IMR-90 (cell line): Measurements from ENCODE around the gene KYNU. TPM values are rescaled to one million over a fixed set of nuclear protein-coding genes. Genes with fewer than 3 reads are reported as not detected.

Source experiments
- ATAC-seq: fragments of 200-7000 bp; cut with Tn5 transposase; 2 replicates; pipeline ENCODE4 v1.9.1; 2020; ENCODE audit warnings: low read depth, mild to moderate bottlenecking, moderate library complexity
- BruUV-seq: library from RNA; stranded (reverse); fragments of 400-500 nt; replicated peaks from 2 replicates; lab custom pipeline; 2021; lab: Mats Ljungman, UMichigan
- CTCF ChIA-PET: fragments of 300-600 bp; formaldehyde crosslinking; extraction: SDS; loops from one replicate; lab custom pipeline; 2021; ENCODE audit warnings: antibody characterized with exemption; lab: Yijun Ruan, JAX
- POLR2A ChIA-PET: fragments of 300-600 bp; sonication (Branson Sonifier 250); formaldehyde crosslinking; loops from one replicate; lab custom pipeline; 2022; ENCODE audit warnings: antibody characterized with exemption; ENCODE audit not compliant: unreplicated experiment; lab: Charles Lee
- DNase-seq: peaks from one replicate; pipeline ENCODE4 v3.0.0; 2013
- H2AFZ ChIP-seq: replicated peaks from 2 replicates; pipeline ENCODE3; 2013; ENCODE audit warnings: low read length, mild to moderate bottlenecking; ENCODE audit not compliant: poor library complexity
- H2AK5ac ChIP-seq: 2 replicates; pipeline ENCODE4 v1.6.1; 2013; ENCODE audit warnings: low read depth, low read length, inconsistent platforms
- H2AK9ac ChIP-seq: replicated peaks from 2 replicates; pipeline ENCODE3; 2013; ENCODE audit warnings: mild to moderate bottlenecking, low read depth, low read length, moderate library complexity; ENCODE audit not compliant: poor library complexity
- H2BK120ac ChIP-seq: 2 replicates; pipeline ENCODE4 v1.6.1; 2013; ENCODE audit warnings: low read depth, low read length, inconsistent platforms
- H2BK15ac ChIP-seq: 3 replicates; pipeline ENCODE4 v1.6.1; 2013; ENCODE audit warnings: low read depth, low read length, inconsistent platforms
- H2BK20ac ChIP-seq: 2 replicates; pipeline ENCODE4 v1.6.1; 2013; ENCODE audit warnings: low read depth, mild to moderate bottlenecking, inconsistent platforms, low read length, moderate library complexity
- H2BK5ac ChIP-seq: 2 replicates; pipeline ENCODE4 v1.6.1; 2013; ENCODE audit warnings: mild to moderate bottlenecking, low read depth, low read length, inconsistent platforms; ENCODE audit not compliant: poor library complexity, severe bottlenecking
- H3K14ac ChIP-seq: replicated peaks from 2 replicates; pipeline ENCODE4 v1.6.1; 2013; ENCODE audit warnings: low read depth, low read length, inconsistent platforms
- H3K18ac ChIP-seq: 2 replicates; pipeline ENCODE4 v1.6.1; 2013; ENCODE audit warnings: low read depth, low read length, control low read depth
- H3K23ac ChIP-seq: 2 replicates; pipeline ENCODE4 v1.6.1; 2013; ENCODE audit warnings: low read depth, low read length, inconsistent platforms
- H3K27ac ChIP-seq: 2 replicates; pipeline ENCODE4 v1.5.1; 2013; ENCODE audit warnings: mild to moderate bottlenecking, control low read depth, low read length; ENCODE audit not compliant: insufficient read depth
- H3K27me3 ChIP-seq: 2 replicates; pipeline ENCODE4 v1.6.1; 2013; ENCODE audit warnings: low read length; ENCODE audit not compliant: control insufficient read depth, insufficient read depth
- H3K36me3 ChIP-seq: 2 replicates; pipeline ENCODE4 v1.6.1; 2013; ENCODE audit warnings: low read length, mixed read lengths; ENCODE audit not compliant: control insufficient read depth, insufficient read depth
- H3K4ac ChIP-seq: 2 replicates; pipeline ENCODE4 v1.6.1; 2013; ENCODE audit warnings: low read depth, low read length, inconsistent platforms
- H3K4me1 ChIP-seq: 2 replicates; pipeline ENCODE4 v1.6.1; 2013; ENCODE audit warnings: low read length, mixed read lengths; ENCODE audit not compliant: control insufficient read depth, insufficient read depth
- H3K4me2 ChIP-seq: 2 replicates; pipeline ENCODE4 v1.6.1; 2013; ENCODE audit warnings: low read depth, mild to moderate bottlenecking, control low read depth, low read length, moderate library complexity
- H3K4me3 ChIP-seq: 2 replicates; pipeline ENCODE4 v1.5.1; 2013; ENCODE audit warnings: low read depth, mild to moderate bottlenecking, control low read depth, low read length, moderate library complexity; ENCODE audit not compliant: insufficient read depth
- H3K56ac ChIP-seq: 2 replicates; pipeline ENCODE4 v1.6.1; 2013; ENCODE audit warnings: low read length, inconsistent platforms; ENCODE audit not compliant: insufficient read depth; ENCODE audit errors: extremely low read depth
- H3K79me1 ChIP-seq, 2 experiments: 2 replicates each; pipeline ENCODE4 v1.6.1; 2013; ENCODE audit warnings: low read length in 2 of 2, inconsistent platforms in 1 of 2, low read depth in 1 of 2
- H3K9ac ChIP-seq: 2 replicates; pipeline ENCODE4 v1.6.1; 2013; ENCODE audit warnings: low read depth, low read length, control low read depth
- H3K9me1 ChIP-seq: 2 replicates; pipeline ENCODE4 v1.6.1; 2013; ENCODE audit warnings: low read length, inconsistent platforms; ENCODE audit not compliant: insufficient read depth
- H3K9me3 ChIP-seq: 2 replicates; pipeline ENCODE4 v1.6.1; 2013; ENCODE audit warnings: low read length; ENCODE audit not compliant: control insufficient read depth, insufficient read depth
- H4K20me1 ChIP-seq: 2 replicates; pipeline ENCODE4 v1.6.1; 2013; ENCODE audit warnings: low read length, inconsistent platforms; ENCODE audit not compliant: insufficient read depth
- H4K5ac ChIP-seq: 2 replicates; pipeline ENCODE4 v1.6.1; 2013; ENCODE audit warnings: mild to moderate bottlenecking, low read depth, low read length, control low read depth
- H4K8ac ChIP-seq, 2 experiments: 2 replicates each; pipeline ENCODE4 v1.6.1; 2013; ENCODE audit warnings: low read depth in 2 of 2, low read length in 2 of 2, control low read depth in 1 of 2, inconsistent platforms in 1 of 2
- H4K91ac ChIP-seq: 2 replicates; pipeline ENCODE4 v1.6.1; 2013; ENCODE audit warnings: low read depth, low read length, inconsistent platforms; ENCODE audit not compliant: insufficient read depth
- CEBPB ChIP-seq: IDR thresholded peaks from 2 replicates; pipeline ENCODE4 v1.6.1; 2012; ENCODE audit warnings: low read depth, low read length, improper control_type of control experiment
- CTCF ChIP-seq: conservative IDR thresholded peaks from 2 replicates; pipeline ENCODE4 v1.5.1; 2012; ENCODE audit warnings: mild to moderate bottlenecking, low read depth, low read length, improper control_type of control experiment
- ELK1 ChIP-seq: fragments of 150-350 bp; IDR thresholded peaks from 2 replicates; pipeline ENCODE4 v1.6.1; 2016; ENCODE audit warnings: low read depth, mild to moderate bottlenecking, low read length, moderate library complexity, borderline replicate concordance
- MAZ ChIP-seq: IDR thresholded peaks from 2 replicates; pipeline ENCODE4 v1.6.1; 2012; ENCODE audit warnings: low read depth, mild to moderate bottlenecking, low read length, improper control_type of control experiment, moderate library complexity, borderline replicate concordance
- MXI1 ChIP-seq: IDR thresholded peaks from 2 replicates; pipeline ENCODE4 v1.6.1; 2012; ENCODE audit warnings: low read depth, mild to moderate bottlenecking, low read length, moderate library complexity, borderline replicate concordance
- NFE2L2 ChIP-seq: fragments of 150-350 bp; IDR thresholded peaks from 2 replicates; pipeline ENCODE4 v1.6.1; 2016; ENCODE audit warnings: low read depth, mild to moderate bottlenecking, low read length
- POLR2A ChIP-seq: IDR thresholded peaks from 2 replicates; pipeline ENCODE4 v1.6.1; 2012; ENCODE audit warnings: mild to moderate bottlenecking, low read depth, low read length
- RCOR1 ChIP-seq: IDR thresholded peaks from 2 replicates; pipeline ENCODE4 v1.6.1; 2012; ENCODE audit warnings: mild to moderate bottlenecking, low read length, improper control_type of control experiment; ENCODE audit not compliant: insufficient replicate concordance
- SMC3 ChIP-seq: fragments of 150-350 bp; IDR thresholded peaks from 2 replicates; pipeline ENCODE4 v1.6.1; 2016; ENCODE audit warnings: low read depth, mild to moderate bottlenecking, antibody characterized with exemption, low read length, moderate library complexity
- WGBS, 2 experiments: methylation state at CpG; one replicate each; pipeline versions ENCODE4 v1.1.5 to v1.1.7; 2013; ENCODE audit warnings: missing lambda C conversion rate in 2 of 2; ENCODE audit not compliant: insufficient read length in 1 of 2; ENCODE audit errors: extremely low coverage in 2 of 2; 5-methylcytosine and 5-hydroxymethylcytosine counted together
- dilution Hi-C: fragments of 300-500 bp; cut with HindIII; formaldehyde crosslinking; loops from one replicate; pipeline ENCODE4 v1.14.3; 2018; ENCODE audit warnings: low sequenced_read_pairs; ENCODE audit not compliant: unreplicated experiment
- in situ Hi-C: fragments of 300-500 bp; cut with MboI; formaldehyde crosslinking; loops from 3 replicates; pipeline ENCODE4 v1.14.3; 2019; ENCODE audit warnings: low sequenced_read_pairs, inconsistent platforms, mixed read lengths
- intact Hi-C: fragments of 100-400 bp; cut with micrococcal nuclease; formaldehyde crosslinking; loops from 2 replicates; pipeline ENCODE4 v1.10.0; 2022
- polyA plus RNA-seq, 3 experiments: library from polyadenylated mRNA; depleted of rRNA; stranded (reverse); fragments of >200 nt; gene quantifications; 2 replicates each; pipeline ENCODE4 v1.2.3, GENCODE V29; 2012; ENCODE audit warnings: low replicate concordance in 1 of 3
- total RNA-seq: library from RNA; depleted of rRNA; stranded (reverse); fragments of >200 nt; gene quantifications from 2 replicates; pipeline ENCODE4 v1.2.3, GENCODE V29; 2012

KYNU gene
- total and polyA plus RNA-seq, 2 of the 4 experiments (the other 2 are of a cell fraction) = 0.75 to 2.9 TPM

DNA sequence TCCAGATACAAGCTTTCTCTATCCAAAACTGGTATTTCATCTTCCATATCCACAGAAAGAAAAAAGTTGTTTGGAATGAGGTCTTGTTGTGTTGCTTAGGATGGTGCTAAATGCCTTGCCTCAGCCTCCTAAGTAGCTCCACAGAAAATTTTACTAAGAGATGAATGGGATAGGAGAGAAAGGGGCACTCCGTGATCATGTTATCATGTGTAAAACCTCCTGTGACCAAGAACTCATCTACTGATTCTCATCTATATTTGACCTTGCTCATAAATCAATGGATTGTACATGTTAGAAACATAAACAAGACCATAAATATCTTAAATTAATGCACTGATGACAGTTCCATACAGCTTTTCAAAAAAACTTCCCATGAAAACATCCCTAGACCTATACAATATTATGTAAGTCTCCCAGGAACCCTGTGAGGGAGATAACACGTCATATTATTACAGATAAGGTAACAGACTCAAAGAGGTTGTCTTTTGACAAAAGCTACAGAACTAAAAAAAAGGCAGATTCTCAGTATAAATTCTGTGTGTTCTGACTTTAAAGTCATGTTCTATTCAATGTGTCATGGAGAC is 29.3 kb upstream of the KYNU start:
- Histone ChIP-seq H3K4ac (no peak overlapping the region), H3K27ac (no peak overlapping the region), H3K9me1 (no peaks in the 10 kb centered on the region), H3K18ac (no peak overlapping the region), H2BK15ac (no peak overlapping the region), H4K8ac (no peak overlapping the region), H3K4me2 (no peak overlapping the region), H2AK9ac (no peak overlapping the region), H2AFZ (no peak overlapping the region), H3K23ac (no peak overlapping the region), H3K14ac (no peak overlapping the region), H3K9me3 (no peaks in the 10 kb centered on the region), H3K36me3 (no peaks in the 10 kb centered on the region), H3K4me3 (no peak overlapping the region), H3K4me1 (no peaks in the 10 kb centered on the region), H4K91ac (no peak overlapping the region), H3K9ac (no peak overlapping the region), H3K79me1 (no peaks in the 10 kb centered on the region), H3K56ac (no peak overlapping the region), H2BK20ac (no peak overlapping the region), H2AK5ac (no peak overlapping the region), H3K27me3 (no peaks in the 10 kb centered on the region), H2BK5ac (no peak overlapping the region), H2BK120ac (no peak overlapping the region), H4K20me1 (no peaks in the 10 kb centered on the region), H4K5ac (no peak overlapping the region)
- no TSS peak for BruUV-seq
- WGBS, 2 experiments = no CpG with 5 or more reads among the region's 2 CpGs
- ATAC-seq = no peak
- ChIA-PET POLR2A (no interaction called here), CTCF (interaction anchor here (0.6 kb wide), 1 partner anchor 129 kb away, joined by 4 read pairs; no protein-coding TSS in a partner anchor)
- DNase-seq = no peak
- TF ChIP-seq MAZ (no peak), RCOR1 (no peak), MXI1 (no peak), CEBPB (no peak), POLR2A (no peak), CTCF (no peak), SMC3 (no peak), ELK1 (no peak), NFE2L2 (no peak)
- intact Hi-C loops = no loop called here
- in situ Hi-C loops = no loop called here
- dilution Hi-C loops = no loop called here
